ENCODE measurements around the gene FOXR1.

- no peak for TF ChIP-seq POLR2A (IDR thresholded peaks at IDR 0.05)
- TF ChIP-seq, protein P1, sequence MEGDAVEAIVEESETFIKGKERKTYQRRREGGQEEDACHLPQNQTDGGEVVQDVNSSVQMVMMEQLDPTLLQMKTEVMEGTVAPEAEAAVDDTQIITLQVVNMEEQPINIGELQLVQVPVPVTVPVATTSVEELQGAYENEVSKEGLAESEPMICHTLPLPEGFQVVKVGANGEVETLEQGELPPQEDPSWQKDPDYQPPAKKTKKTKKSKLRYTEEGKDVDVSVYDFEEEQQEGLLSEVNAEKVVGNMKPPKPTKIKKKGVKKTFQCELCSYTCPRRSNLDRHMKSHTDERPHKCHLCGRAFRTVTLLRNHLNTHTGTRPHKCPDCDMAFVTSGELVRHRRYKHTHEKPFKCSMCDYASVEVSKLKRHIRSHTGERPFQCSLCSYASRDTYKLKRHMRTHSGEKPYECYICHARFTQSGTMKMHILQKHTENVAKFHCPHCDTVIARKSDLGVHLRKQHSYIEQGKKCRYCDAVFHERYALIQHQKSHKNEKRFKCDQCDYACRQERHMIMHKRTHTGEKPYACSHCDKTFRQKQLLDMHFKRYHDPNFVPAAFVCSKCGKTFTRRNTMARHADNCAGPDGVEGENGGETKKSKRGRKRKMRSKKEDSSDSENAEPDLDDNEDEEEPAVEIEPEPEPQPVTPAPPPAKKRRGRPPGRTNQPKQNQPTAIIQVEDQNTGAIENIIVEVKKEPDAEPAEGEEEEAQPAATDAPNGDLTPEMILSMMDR (IDR thresholded peaks at IDR 0.05): no peak
These were observed 2.4 kb downstream of the FOXR1 start for GRCh38 chr11:118973985-118974384.
